ENCODE data around the gene PARD3B.

DNA sequence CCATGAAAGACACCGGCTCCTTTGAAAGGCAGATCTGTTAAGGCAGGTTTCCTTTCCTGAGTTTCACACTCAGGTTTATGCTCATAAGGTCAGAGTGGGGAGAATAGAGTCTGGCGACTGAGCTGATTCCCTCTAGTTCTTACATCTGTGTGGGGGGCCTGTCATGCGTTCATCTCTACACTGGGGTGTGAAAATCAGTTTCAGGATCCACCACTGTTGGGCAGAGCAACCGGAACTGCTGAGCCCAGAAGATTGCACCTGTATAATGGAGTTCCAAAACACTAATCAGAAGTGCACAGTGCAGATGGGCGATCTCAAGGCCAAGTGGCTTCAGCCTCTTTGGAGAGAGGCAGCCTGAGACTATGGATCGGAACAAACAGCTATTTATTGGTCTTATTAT lies 955.7 kb downstream of the PARD3B start:
- TF ChIP-seq, protein P1, sequence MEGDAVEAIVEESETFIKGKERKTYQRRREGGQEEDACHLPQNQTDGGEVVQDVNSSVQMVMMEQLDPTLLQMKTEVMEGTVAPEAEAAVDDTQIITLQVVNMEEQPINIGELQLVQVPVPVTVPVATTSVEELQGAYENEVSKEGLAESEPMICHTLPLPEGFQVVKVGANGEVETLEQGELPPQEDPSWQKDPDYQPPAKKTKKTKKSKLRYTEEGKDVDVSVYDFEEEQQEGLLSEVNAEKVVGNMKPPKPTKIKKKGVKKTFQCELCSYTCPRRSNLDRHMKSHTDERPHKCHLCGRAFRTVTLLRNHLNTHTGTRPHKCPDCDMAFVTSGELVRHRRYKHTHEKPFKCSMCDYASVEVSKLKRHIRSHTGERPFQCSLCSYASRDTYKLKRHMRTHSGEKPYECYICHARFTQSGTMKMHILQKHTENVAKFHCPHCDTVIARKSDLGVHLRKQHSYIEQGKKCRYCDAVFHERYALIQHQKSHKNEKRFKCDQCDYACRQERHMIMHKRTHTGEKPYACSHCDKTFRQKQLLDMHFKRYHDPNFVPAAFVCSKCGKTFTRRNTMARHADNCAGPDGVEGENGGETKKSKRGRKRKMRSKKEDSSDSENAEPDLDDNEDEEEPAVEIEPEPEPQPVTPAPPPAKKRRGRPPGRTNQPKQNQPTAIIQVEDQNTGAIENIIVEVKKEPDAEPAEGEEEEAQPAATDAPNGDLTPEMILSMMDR (IDR thresholded peaks at IDR 0.05; ENCODE audit: low read length): no peak
- no peak for TF ChIP-seq EZH2 (optimal IDR thresholded peaks at IDR 0.05; ENCODE audit: low read depth, low read length)
- TF ChIP-seq EZH2phosphoT487 (IDR thresholded peaks at IDR 0.05; ENCODE audit: low read length): no peak

Measured in MM.1S (cell line).